OCI-LY3 (cell line): Measurements from ENCODE around the gene BBOX1.

Source experiments
- EZH2phosphoT487 ChIP-seq: fragments of 200-600 bp; shearing (Covaris generic); IDR thresholded peaks from 2 replicates; pipeline ENCODE4 v1.6.1; 2018; ENCODE audit warnings: antibody characterized with exemption, mixed run types, low read depth
- TF ChIP-seq, protein P1 (sequence below): fragments of 200-600, 300-600 bp; sonication (generic); IDR thresholded peaks from 2 replicates; pipeline ENCODE4 v1.5.1; 2014; ENCODE audit warnings: antibody characterized with exemption, low read length, low read depth

DNA sequence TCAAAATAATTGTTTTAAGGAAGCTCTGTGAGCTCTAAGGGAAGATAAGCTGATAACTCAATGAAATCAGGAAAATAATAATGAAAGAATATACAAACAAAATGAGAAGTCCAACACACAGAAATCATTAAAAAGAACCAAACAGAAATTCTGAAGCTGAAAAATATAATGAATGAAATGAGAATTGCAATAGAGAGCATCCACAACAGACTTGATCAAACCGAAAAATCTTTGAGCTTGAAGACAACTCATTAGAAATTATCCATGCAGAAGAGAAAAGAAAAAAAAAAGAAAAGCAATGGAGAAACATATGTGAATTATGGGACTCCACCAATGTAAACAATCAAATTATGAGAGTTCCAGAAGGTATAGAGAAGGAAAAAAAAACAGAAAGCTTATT is 101.0 kb downstream of the BBOX1 start:
- TF ChIP-seq, protein P1, sequence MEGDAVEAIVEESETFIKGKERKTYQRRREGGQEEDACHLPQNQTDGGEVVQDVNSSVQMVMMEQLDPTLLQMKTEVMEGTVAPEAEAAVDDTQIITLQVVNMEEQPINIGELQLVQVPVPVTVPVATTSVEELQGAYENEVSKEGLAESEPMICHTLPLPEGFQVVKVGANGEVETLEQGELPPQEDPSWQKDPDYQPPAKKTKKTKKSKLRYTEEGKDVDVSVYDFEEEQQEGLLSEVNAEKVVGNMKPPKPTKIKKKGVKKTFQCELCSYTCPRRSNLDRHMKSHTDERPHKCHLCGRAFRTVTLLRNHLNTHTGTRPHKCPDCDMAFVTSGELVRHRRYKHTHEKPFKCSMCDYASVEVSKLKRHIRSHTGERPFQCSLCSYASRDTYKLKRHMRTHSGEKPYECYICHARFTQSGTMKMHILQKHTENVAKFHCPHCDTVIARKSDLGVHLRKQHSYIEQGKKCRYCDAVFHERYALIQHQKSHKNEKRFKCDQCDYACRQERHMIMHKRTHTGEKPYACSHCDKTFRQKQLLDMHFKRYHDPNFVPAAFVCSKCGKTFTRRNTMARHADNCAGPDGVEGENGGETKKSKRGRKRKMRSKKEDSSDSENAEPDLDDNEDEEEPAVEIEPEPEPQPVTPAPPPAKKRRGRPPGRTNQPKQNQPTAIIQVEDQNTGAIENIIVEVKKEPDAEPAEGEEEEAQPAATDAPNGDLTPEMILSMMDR, result no peak
- TF ChIP-seq EZH2phosphoT487, result no peak
